NCI-H146 treated with DMSO at 0.1 percent for 48 hours (cell line): Measurements from ENCODE around the gene CSNK1G2.

Experiments used
- DNase-seq: peaks from one replicate; lab custom pipeline; 2025; ENCODE audit not compliant: unreplicated experiment; lab: John Stamatoyannopoulos, UW

The CSNK1G2 gene

DNA sequence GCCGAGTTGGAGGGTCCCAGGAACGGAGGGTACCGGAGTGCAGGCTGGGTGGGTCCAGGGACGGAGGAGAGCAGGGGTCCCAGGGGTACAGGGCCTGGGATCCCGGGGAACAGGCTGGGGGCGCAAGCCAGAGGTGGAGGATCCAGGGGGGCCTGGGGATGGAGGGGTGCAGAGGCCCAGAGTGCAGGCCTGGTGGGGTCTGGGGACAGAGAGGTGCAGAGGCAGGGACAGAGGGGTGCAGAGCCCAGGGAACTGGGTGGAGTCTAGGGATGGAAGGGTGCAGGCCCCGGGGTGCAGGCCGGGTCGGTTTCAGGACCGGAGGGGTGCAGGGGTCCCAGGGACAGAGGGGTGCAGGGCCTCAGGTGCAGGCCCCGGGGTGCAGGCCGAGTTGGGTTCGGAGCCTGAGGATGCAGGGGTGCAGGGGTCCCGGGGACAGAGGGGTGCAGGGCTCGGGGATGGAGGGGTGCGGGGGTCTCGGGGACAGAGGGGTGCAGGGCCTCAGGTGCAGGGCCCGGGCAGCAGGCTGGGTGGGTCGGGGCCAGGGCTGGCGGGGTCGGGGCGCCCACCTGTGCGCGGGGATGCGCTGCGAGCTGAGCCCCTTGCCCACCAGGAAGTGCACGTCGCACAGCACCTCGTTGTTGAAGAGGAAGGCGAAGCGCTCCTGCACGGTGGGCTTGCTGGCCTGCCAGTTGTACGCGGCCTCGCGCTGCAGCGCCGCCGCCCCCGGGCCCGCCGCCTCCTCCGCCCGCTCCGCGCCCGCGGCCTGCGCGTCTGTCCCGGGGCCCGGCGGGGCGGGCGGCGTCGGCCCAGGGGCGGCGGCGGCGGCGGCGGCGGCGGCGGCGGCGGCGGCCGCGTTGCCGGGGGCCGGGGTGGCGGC, 74.0 kb downstream of the CSNK1G2 start:
- no peak for DNase-seq

DNA sequence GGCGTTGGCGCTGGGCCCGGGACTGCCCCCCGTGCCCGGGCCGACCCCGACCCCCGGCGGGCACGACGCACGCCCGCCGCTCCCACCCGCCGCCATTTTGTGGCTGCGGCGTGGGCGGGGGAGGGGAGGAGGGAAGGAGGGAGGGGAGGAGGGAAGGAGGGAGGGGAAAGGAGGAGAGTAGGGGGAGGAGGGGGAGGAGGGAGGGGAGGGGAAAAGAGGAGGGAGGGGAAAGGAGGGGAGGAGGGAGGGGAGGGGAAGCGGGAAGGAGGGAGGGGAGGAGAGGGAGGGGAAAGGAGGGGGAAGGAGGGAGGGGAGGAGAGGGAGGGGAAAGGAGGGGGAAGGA, 74.6 kb downstream of the CSNK1G2 start, which contains the start of gene BTBD2:
Gene BTBD2, minus strand, starts transcription at position 107 of the 343 bp plus-strand sequence. Its CDS starts 11 bp downstream, at position 96.
- no peak for DNase-seq

DNA sequence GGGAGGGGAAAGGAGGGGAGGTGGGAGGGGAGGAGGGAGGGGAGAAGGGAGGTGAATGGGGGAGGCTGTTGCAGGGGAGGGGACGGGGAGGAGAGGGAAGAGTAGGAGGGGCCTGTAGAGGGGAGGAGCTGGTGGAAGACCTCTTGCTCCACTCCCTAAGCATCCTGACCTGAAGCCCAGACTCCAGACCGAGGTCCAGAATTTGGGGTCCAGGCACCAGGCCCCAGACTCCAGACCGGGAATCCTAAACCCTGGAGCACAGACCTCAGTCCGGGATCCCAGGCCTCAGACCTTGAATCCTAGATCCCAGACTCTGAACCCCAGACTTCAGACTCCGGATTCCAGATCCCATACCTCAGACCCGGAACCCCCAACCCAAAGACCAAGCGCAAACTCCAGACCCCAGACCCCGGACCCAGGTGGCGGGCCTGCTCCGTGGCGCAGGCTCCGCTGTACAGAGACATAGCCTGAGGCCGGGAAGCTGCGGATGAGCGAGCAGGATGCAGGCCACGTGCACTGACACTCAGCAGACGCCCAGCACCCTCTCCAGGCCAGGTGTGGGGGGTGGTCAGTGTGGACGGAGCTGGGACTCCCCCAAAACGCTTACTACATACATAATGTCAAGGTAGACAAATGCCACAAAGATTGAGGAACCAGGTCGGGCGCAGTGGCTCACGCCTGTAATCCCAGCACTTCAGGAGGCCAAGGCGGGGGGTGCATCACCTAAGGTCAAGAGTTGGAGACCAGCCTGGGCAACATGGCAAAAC, 75.3 kb downstream of the CSNK1G2 start:
- peak; percentile 26 for DNase-seq

DNA sequence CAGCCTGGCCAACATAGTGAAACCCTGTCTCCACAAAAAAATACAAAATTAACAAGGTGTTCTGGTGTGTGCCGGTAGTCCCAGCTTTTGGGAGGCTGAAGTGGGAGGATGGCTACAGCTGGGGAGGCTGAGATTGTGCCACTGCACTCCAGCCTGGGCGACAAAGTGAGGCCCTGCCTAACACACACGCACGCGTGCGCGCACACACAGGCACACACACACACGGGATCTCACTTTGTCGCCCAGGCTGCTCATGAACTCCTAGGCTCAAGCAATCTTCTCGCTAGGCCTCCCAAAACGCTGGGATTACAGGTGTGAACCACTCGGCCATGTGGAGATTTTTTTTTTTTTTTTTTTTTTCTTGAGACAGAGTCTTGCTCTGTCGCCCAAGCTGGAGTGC, 77.8 kb downstream of the CSNK1G2 start:
- no peak for DNase-seq

DNA sequence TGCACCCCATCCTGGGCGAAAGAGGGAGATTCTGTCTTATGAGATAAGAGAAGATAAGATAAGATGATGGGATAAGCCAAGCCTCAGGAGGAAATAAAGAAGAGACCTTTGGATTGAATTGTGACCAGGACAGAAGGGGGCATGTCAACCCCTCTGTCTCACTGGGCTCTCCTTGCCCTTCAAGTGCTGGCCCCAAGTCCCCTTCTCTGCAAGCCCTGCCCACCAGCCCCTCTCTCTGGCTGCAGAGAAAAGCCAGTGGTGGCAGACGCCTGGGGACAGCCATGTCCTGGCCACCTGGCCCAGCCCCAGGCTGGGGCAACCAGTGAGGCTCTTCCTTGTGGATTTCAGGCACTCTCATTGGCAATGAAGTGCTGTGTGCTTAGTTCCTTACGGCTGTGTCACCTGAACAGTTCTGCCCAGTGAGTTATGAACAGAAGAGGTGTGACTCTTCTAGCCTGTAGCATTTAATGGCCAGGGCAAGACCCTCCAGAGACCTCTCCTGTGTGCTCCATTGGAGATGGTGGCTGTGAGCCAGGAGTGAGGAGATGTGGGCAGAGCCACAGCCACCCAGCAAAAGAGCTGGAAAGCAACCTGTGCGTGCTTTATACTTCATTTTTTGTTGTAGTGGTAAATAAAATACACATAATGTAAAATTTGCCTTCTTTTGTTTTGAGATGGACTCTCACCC, 80.6 kb downstream of the CSNK1G2 start:
- DNase-seq, result no peak

DNA sequence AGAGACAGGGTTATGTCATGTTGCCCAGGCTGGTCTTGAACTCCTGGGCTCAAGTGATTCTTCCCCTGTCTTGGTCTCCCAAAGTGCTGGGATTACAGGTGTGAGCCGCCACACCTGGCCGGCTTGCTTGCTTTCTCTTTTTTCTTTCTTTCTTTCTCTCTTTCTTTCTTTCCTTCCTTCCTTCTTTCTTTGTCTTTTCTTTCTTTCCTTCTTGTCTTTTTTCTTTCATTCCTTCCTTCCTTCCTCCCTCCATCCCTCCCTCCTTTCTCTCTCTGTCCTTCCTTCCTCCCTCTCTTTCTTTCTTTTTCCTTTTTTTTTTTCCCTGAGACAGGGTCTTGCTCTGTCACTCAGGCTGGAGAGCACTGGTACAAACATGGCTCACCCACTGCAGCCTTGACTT, 81.3 kb downstream of the CSNK1G2 start:
- DNase-seq, result no peak

DNA sequence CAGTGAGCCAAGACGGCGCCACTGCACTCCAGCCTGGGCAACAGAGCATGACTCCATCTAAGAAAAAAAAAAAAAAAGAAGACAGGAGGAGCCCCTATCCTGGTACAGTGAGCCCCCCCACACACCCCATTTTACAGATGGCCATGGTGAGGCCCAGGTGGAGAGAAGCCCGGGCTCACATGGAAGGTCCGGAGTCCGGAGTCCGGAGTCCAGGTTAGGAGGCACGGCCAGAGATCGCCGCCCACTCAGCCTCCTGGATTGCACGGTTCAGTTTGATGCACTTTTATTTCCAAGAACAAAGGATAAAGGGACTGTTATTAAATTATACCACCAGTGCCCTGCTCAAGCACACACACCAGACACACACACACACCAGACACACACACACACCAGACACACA, 85.8 kb downstream of the CSNK1G2 start:
- DNase-seq, result no peak

DNA sequence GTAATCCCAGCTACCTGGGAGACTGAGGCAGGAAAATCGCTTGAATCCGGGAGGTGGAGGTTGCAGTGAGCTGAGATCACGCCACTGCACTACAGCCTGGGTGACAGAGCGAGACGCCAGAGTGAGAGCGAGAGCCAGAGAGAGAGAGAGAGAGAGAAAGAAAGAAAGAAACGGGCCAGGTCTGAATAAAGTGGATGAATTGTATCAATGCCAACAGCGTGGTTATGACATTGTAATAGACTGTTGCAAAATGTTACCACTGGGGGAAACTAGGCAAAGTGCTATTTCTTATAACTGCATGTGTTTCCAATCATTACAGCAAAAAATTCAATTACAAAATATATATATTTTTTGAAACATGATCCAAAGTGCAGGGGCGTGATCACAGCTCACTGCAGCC, 86.4 kb downstream of the CSNK1G2 start:
- no peak for DNase-seq
